Lung (tissue), 12 donors: Measurements from ENCODE around the gene GFOD1. TPM values are rescaled to one million over a fixed set of nuclear protein-coding genes. Genes with fewer than 3 reads are reported as not detected.
A peak's percentile ranks its signal among the peaks of the same experiment; 100 is the strongest.

Experiments
- ATAC-seq: fragments of 200-7000 bp; cut with Tn5 transposase; one replicate; pipeline ENCODE4 v1.9.1; 2020; ENCODE audit warnings: moderate number of reproducible peaks; ENCODE audit not compliant: insufficient read depth, low FRiP score
- DNase-seq, 3 donors: peaks; one replicate each; pipeline ENCODE4 v3.0.0-alpha.2; 2013 to 2017
- H3K27ac ChIP-seq, 2 donors: one replicate each; pipeline ENCODE4 v1.5.1; 2013; ENCODE audit warnings: mild to moderate bottlenecking in 2 of 2, moderate library complexity in 2 of 2, control low read depth in 1 of 2, inconsistent platforms in 1 of 2, low read depth in 1 of 2, low read length in 1 of 2
- H3K27me3 ChIP-seq, 3 donors: one replicate each; pipeline ENCODE4 v1.5.1; 2013; ENCODE audit warnings: low read length in 2 of 3; ENCODE audit not compliant: control insufficient read depth in 3 of 3, insufficient read depth in 3 of 3
- H3K36me3 ChIP-seq, 4 donors: one replicate each; pipeline ENCODE4 v1.5.1; 2013; ENCODE audit warnings: low read length in 4 of 4, mild to moderate bottlenecking in 1 of 4, moderate library complexity in 1 of 4; ENCODE audit not compliant: control insufficient read depth in 4 of 4, insufficient read depth in 4 of 4
- H3K4me1 ChIP-seq, 5 donors: one replicate each; pipeline ENCODE4 v1.5.1; 2013; ENCODE audit warnings: low read length in 5 of 5, mild to moderate bottlenecking in 2 of 5, moderate library complexity in 1 of 5; ENCODE audit not compliant: control insufficient read depth in 5 of 5, insufficient read depth in 5 of 5
- H3K4me3 ChIP-seq: one replicate; pipeline ENCODE4 v1.5.1; 2013; ENCODE audit warnings: mild to moderate bottlenecking, control low read depth, moderate library complexity
- H3K9ac ChIP-seq, 2 donors: one replicate each; pipeline ENCODE4 v1.5.1; 2013; ENCODE audit warnings: low read length in 2 of 2, control low read depth in 1 of 2; ENCODE audit not compliant: insufficient read depth in 1 of 2
- H3K9me3 ChIP-seq, 4 donors: one replicate each; pipeline ENCODE4 v1.5.1; 2013; ENCODE audit warnings: low read length in 3 of 4, mild to moderate bottlenecking in 1 of 4, moderate library complexity in 1 of 4; ENCODE audit not compliant: control insufficient read depth in 4 of 4, insufficient read depth in 3 of 4
- CTCF ChIP-seq: IDR thresholded peaks from 2 replicates; pipeline ENCODE4 v1.5.1; 2012; ENCODE audit warnings: mild to moderate bottlenecking; ENCODE audit errors: control extremely low read depth, extremely low read depth
- WGBS, 2 donors: extraction: QIAGEN DNeasy Blood & Tissue Kit; methylation state at CpG; one replicate each; pipeline ENCODE4 v1.1.7; 2013; 5-methylcytosine and 5-hydroxymethylcytosine counted together
- polyA plus RNA-seq, 2 donors: library from polyadenylated mRNA; stranded (reverse); fragments of 200-250 nt; gene quantifications; one replicate each; pipeline ENCODE4 v1.2.1, GENCODE V29; 2013
- total RNA-seq, 2 donors: library from RNA; depleted of rRNA in 1 of 2; stranded (reverse); fragments of >200 nt in 1 of 2; gene quantifications; one replicate each; pipeline ENCODE4 v1.2.1, GENCODE V29; 2014 to 2021
- donor health status: control.
- donor health status: control.
- donor health status: Bipolar disorder and iron deficiency.
- donor health status: healthy.
- donor health status: DM: yes; HTN: yes; CAD: no.

GFOD1 gene
- total and polyA plus RNA-seq, 4 donors: 4.0 to 22.8 (median 7.9) TPM

- no peak for DNase-seq
- ATAC-seq: no peak
- 81 to 96% methylated on average over 3 of the region's 3 CpGs for WGBS, 2 donors
- Histone ChIP-seq H3K9ac (no peak overlapping the region), H3K4me1 (peaks cover 0 to 11% (median 5%) of the 10 kb centered on the region in 5 donors), H3K36me3 (no peaks in the 10 kb centered on the region), H3K4me3 (no peak overlapping the region), H3K9me3 (no peaks in the 10 kb centered on the region), H3K27me3 (peaks cover 0 to 12% (median 0%) of the 10 kb centered on the region in 3 donors), H3K27ac (no peak overlapping the region)
- TF ChIP-seq CTCF: no peak
Measured at GRCh38 chr6:13490402-13490801, 3.0 kb upstream of the GFOD1 start.

- no peak overlapping the region for H3K27ac ChIP-seq
- no peak for ATAC-seq
- 83 to 85% methylated on average over 8 of the region's 8 CpGs for WGBS, 2 donors
Measured at GRCh38 chr6:13488896-13489237, 1.5 kb upstream of the GFOD1 start.

GRCh38 chr6:13488015-13488895 is 855 bp upstream of the GFOD1 start:
- H3K27me3 ChIP-seq: peaks cover 0 to 24% (median 0%) of the 10 kb centered on the region in 3 donors
- no peaks in the 10 kb centered on the region for H3K36me3 ChIP-seq
- peaks cover 5 to 21% (median 6%) of the 10 kb centered on the region in 5 donors for H3K4me1 ChIP-seq
- H3K9ac ChIP-seq: no peak overlapping the region
- no peak for TF ChIP-seq CTCF
- H3K27ac ChIP-seq: peak overlapping the region; percentile 63 to 73
- ATAC-seq (no peak), DNase-seq (peak; percentile 67 to 82 (median 77))
- no peaks in the 10 kb centered on the region for H3K9me3 ChIP-seq
- H3K4me3 ChIP-seq: peak overlapping the region; percentile 40
- WGBS, 2 donors: 15% methylated on average over 57 of the region's 57 CpGs

More at GRCh38 chr6:13488896-13489237, 1.5 kb upstream of the GFOD1 start:
- no peak for TF ChIP-seq CTCF
- H3K27me3 ChIP-seq: peaks cover 0 to 24% (median 0%) of the 10 kb centered on the region in 3 donors
- H3K9ac ChIP-seq: no peak overlapping the region
- H3K4me3 ChIP-seq: no peak overlapping the region
- H3K36me3 ChIP-seq: no peaks in the 10 kb centered on the region
- peaks cover 5 to 18% (median 6%) of the 10 kb centered on the region in 5 donors for H3K4me1 ChIP-seq
- H3K9me3 ChIP-seq: no peaks in the 10 kb centered on the region
- DNase-seq: peak in 1 of 3 donors; percentile 16
